Heart left ventricle (tissue), 16 donors: ENCODE measurements around the gene PPP1R9A. TPM values are rescaled to one million over a fixed set of nuclear protein-coding genes. Genes with fewer than 3 reads are reported as not detected.

Experiments used
- ATAC-seq, 4 donors: fragments of 200-7000 bp; cut with Tn5 transposase; one replicate each; pipeline ENCODE4 v1.9.1; 2020 to 2022; ENCODE audit warnings: moderate library complexity in 4 of 4, mild to moderate bottlenecking in 3 of 4, moderate number of reproducible peaks in 1 of 4
- DNase-seq, 5 donors: peaks; one replicate each; pipeline ENCODE4 v3.0.0-alpha.2; 2020
- H3K27ac ChIP-seq, 12 donors: fragments of 200-600 bp; sonication (generic) in 4 of 12; one replicate each; pipeline versions ENCODE4 v1.5.0 to v1.8.0; 2016 to 2022; ENCODE audit warnings: mild to moderate bottlenecking in 2 of 12
- H3K27me3 ChIP-seq, 9 donors: fragments of 200-600 bp; sonication (generic) in 2 of 9; one replicate each; pipeline versions ENCODE4 v1.5.1 to v1.8.0; 2016 to 2022; ENCODE audit warnings: mild to moderate bottlenecking in 3 of 9
- H3K36me3 ChIP-seq, 9 donors: fragments of 200-600 bp; sonication (generic) in 2 of 9; one replicate each; pipeline versions ENCODE4 v1.5.0 to v1.8.0; 2018 to 2022; ENCODE audit warnings: mild to moderate bottlenecking in 2 of 9
- H3K4me1 ChIP-seq, 12 donors: fragments of 200-600 bp; sonication (generic) in 4 of 12; one replicate each; pipeline versions ENCODE4 v1.5.0 to v1.8.0; 2016 to 2022; ENCODE audit warnings: mild to moderate bottlenecking in 3 of 12
- H3K4me3 ChIP-seq, 12 donors: fragments of 200-600 bp; sonication (generic) in 4 of 12; one replicate each; pipeline versions ENCODE4 v1.5.0 to v1.8.0; 2017 to 2022; ENCODE audit warnings: mild to moderate bottlenecking in 9 of 12, moderate library complexity in 4 of 12
- H3K9me3 ChIP-seq, 12 donors: fragments of 200-600 bp; sonication (generic) in 4 of 12; one replicate each; pipeline versions ENCODE4 v1.5.0 to v1.8.0; 2016 to 2022; ENCODE audit warnings: mild to moderate bottlenecking in 1 of 12
- POLR2A ChIP-seq, 2 donors: fragments of 450-650 bp; IDR thresholded peaks; one replicate each; pipeline ENCODE4 v1.6.1; 2017; ENCODE audit warnings: antibody characterized with exemption in 2 of 2, mild to moderate bottlenecking in 2 of 2, moderate library complexity in 2 of 2
- WGBS, 4 donors: extraction: QIAGEN DNeasy Blood & Tissue Kit in 2 of 4; methylation state at CpG; one replicate each; pipeline versions ENCODE4 v1.1.5 to v1.1.7; 2013 to 2018; 5-methylcytosine and 5-hydroxymethylcytosine counted together
- intact Hi-C, 10 donors: fragments of 100-400 bp; cut with DNase I; formaldehyde crosslinking; loops; one replicate each; pipeline versions ENCODE4 v1.11.1 to v1.14.2; 2022
- polyA plus RNA-seq, 2 donors: library from polyadenylated mRNA; stranded (reverse); fragments of 200-250 nt; gene quantifications; one replicate each; pipeline ENCODE4 v1.2.3, GENCODE V29; 2013
- total RNA-seq, 9 donors: library from RNA; depleted of rRNA in 2 of 9; stranded (reverse); fragments of >200 nt in 2 of 9; fragmentation: NEBNext Ultra II Directional in 3 of 9; extraction: Animal tissue kit (Norgen Biotek cat#: 25700) in 3 of 9; gene quantifications; one replicate each; pipeline versions ENCODE4 v1.1.0 to v1.2.4, GENCODE V29; 2016 to 2023
- TF ChIP-seq, protein P1 (sequence below), 12 donors: fragments of 200-600 bp; sonication (generic) in 4 of 12; IDR thresholded peaks; one replicate each; pipeline versions ENCODE4 v1.5.0 to v1.8.0; 2018 to 2022; ENCODE audit warnings: antibody characterized with exemption in 12 of 12, mild to moderate bottlenecking in 5 of 12
- donor health status: ischemic (EF 13 %, LVEDD 7.1; RV severe dilation, severe dysfunction).
- donor health status: healthy with polysubstance abuse.
- donor health status: DM: no; HTN: yes; CAD: no.
- donor health status: DM: no; HTN: no; CAD: no.
- donor health status: ischemic (EF 25% LVEDD 6.9; RV normal size, moderate dysfunction).
- donor health status: ischemic (EF 25% LVEDD 5.7; RV mildly dilated, moderate dysfunction).
- donor health status: healthy.
- donor health status: DM: yes; HTN: yes; CAD: no.
- donor health status: ischemic (EF 35%, LVEDD 5.7; RV mildly dilated, moderate dysfunction).
- donor health status: nonischemic (EF 11% LVEDD 7.7; RV severe dilation, severe dysfunction).
- donor health status: DM: yes; HTN: yes; CAD: no.
- donor health status: PGD.
- donor health status: ischemic (EF 29% LVEDD 5.4; RV normal size, mild dysfunction).
- donor health status: nonischemic (EF 23%, LVEDD 6.1; RV moderate dilation, normal function).

The PPP1R9A gene
- total and polyA plus RNA-seq, 11 donors = 3.6 to 42.8 (median 30.0) TPM

DNA sequence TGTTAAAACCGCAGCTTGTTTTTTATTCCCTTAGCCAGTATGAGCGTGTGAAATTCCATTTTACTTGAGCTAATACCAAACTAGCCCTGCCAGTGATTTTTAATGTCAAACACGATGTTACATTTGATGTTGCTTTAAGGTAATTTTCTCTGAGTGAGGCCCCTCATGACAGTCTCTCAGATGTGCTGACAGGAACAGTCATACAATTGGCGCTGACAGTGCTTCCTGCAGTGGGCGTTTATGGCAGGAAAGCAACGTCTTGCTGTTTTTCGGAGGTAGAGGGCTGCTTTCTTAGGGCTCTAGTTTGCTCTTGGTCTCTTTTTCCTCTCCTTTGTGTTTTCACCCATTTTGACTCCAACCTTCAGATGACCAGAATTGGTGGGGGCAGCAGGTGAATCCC is 397.6 kb downstream of the PPP1R9A start:
- Histone ChIP-seq H3K27ac (no peak overlapping the region), H3K4me1 (no peaks in the 10 kb centered on the region), H3K9me3 (no peaks in the 10 kb centered on the region), H3K27me3 (no peaks in the 10 kb centered on the region), H3K36me3 (no peaks in the 10 kb centered on the region), H3K4me3 (no peak overlapping the region)
- intact Hi-C loops = no loop called here
- TF ChIP-seq POLR2A (IDR thresholded peaks at IDR 0.05) = no peak
- 50 to 57% (median 56%) methylated on average over 7 of the region's 7 CpGs for WGBS, 4 donors
- ATAC-seq (no peak), DNase-seq (no peak)

DNA sequence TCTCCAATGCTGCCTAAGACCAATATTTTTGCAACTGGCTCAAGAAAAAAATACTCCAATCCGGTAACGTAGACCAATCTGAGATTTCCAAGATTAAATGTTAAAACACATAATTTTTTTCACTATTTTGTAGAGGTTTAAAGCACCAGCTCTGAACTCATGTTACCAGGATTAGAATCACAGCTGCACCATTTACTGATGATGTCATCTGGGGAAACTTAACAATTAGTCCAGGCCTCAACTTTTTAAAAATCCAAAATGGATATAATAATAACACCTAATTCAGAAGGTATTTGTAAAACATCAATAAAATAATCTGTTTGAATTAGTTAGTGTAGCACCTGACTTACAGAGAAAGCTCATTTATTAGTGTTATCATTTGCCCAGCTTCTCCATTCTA is 402.6 kb downstream of the PPP1R9A start:
- H3K36me3 ChIP-seq = no peaks in the 10 kb centered on the region
- intact Hi-C loops = no loop called here
- H3K27ac ChIP-seq = no peak overlapping the region
- no peaks in the 10 kb centered on the region for H3K27me3 ChIP-seq
- DNase-seq (no peak), ATAC-seq (no peak)
- TF ChIP-seq, protein P1, sequence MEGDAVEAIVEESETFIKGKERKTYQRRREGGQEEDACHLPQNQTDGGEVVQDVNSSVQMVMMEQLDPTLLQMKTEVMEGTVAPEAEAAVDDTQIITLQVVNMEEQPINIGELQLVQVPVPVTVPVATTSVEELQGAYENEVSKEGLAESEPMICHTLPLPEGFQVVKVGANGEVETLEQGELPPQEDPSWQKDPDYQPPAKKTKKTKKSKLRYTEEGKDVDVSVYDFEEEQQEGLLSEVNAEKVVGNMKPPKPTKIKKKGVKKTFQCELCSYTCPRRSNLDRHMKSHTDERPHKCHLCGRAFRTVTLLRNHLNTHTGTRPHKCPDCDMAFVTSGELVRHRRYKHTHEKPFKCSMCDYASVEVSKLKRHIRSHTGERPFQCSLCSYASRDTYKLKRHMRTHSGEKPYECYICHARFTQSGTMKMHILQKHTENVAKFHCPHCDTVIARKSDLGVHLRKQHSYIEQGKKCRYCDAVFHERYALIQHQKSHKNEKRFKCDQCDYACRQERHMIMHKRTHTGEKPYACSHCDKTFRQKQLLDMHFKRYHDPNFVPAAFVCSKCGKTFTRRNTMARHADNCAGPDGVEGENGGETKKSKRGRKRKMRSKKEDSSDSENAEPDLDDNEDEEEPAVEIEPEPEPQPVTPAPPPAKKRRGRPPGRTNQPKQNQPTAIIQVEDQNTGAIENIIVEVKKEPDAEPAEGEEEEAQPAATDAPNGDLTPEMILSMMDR (IDR thresholded peaks at IDR 0.05) = no peak
- no peak for TF ChIP-seq POLR2A (IDR thresholded peaks at IDR 0.05)
- H3K4me3 ChIP-seq = no peak overlapping the region
- H3K4me1 ChIP-seq = no peaks in the 10 kb centered on the region
- 79 to 91% (median 85%) methylated on average over 2 of the region's 2 CpGs for WGBS, 4 donors
- H3K9me3 ChIP-seq = no peaks in the 10 kb centered on the region

DNA sequence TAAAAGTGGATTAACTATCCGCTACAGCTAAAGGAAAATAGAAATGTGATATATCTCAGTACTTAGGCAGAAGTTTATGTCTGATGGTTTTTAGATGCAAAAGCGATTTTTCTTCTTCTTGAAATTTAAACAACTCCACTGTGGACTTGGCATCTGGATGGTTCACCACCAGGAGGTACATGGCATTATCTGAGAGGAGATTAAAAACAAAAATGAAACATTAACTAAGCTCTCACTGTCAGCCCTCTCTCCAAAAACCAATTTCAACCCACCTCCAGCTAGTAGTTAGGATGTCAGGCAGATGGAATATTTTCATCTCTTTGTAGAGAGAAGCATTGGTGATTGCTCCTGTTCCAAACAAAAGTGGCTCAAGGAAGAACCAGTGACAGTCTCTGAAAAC is 404.0 kb downstream of the PPP1R9A start:
- H3K9me3 ChIP-seq = no peaks in the 10 kb centered on the region
- H3K27me3 ChIP-seq = no peaks in the 10 kb centered on the region
- no peaks in the 10 kb centered on the region for H3K36me3 ChIP-seq
- no peak for ATAC-seq
- WGBS, 4 donors = 85 to 96% (median 93%) methylated on average over 2 of the region's 2 CpGs
- intact Hi-C loops = no loop called here
- H3K27ac ChIP-seq = no peak overlapping the region
- no peak overlapping the region for H3K4me3 ChIP-seq
- DNase-seq = no peak
- no peaks in the 10 kb centered on the region for H3K4me1 ChIP-seq
- no peak for TF ChIP-seq POLR2A (IDR thresholded peaks at IDR 0.05)
- TF ChIP-seq, protein P1 (IDR thresholded peaks at IDR 0.05) = no peak

DNA sequence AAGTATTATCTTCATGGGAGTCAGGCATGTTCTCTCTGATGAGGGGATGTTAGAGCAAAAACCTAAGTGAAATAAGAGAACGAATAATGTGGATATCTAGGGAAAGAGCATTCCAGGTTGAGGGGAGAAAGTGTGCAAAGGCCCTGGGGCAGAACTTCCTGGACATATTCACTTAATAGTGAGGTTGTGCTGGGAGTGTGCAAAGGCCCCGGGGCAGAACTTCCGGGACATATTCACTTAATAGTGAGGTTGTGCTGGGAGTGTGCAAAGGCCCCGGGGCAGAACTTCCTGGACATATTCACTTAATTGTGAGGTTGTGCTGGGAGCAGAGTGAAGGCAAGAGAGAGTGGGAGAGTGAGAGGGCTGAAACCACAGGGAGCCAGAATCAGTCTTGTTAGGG is 405.2 kb downstream of the PPP1R9A start:
- Histone ChIP-seq H3K4me1 (no peaks in the 10 kb centered on the region), H3K4me3 (no peak overlapping the region), H3K27me3 (no peaks in the 10 kb centered on the region), H3K9me3 (no peaks in the 10 kb centered on the region), H3K36me3 (no peaks in the 10 kb centered on the region), H3K27ac (no peak overlapping the region)
- DNase-seq (no peak), ATAC-seq (no peak)
- WGBS, 4 donors = 83 to 96% (median 94%) methylated on average over 4 of the region's 4 CpGs
- TF ChIP-seq, protein P1 (IDR thresholded peaks at IDR 0.05) = no peak
- no peak for TF ChIP-seq POLR2A (IDR thresholded peaks at IDR 0.05)
- intact Hi-C loops = no loop called here

DNA sequence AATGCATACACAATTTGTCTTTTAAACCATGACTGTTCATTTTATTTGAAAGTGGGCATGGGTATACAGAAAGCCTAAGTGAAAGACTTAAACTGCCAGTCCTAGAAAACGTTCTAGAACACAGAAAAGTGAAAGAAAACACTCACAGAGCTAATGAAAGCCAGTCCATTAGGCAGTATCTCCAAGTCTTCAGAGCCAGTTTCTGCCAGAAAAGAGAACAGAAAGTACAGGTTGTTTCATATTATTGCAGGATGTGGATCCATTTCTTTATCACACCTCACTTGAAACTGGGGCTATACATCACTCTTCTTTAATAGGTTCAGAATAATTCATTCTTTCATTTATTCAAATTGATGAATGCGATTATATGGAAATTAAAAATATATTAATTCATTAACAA is 409.2 kb downstream of the PPP1R9A start:
- Histone ChIP-seq H3K36me3 (no peaks in the 10 kb centered on the region), H3K27me3 (no peaks in the 10 kb centered on the region), H3K4me3 (no peak overlapping the region), H3K4me1 (no peaks in the 10 kb centered on the region), H3K27ac (no peak overlapping the region), H3K9me3 (no peaks in the 10 kb centered on the region)
- WGBS, 4 donors = 77 to 88% (median 86%) methylated on average over 2 of the region's 2 CpGs
- intact Hi-C loops = no loop called here
- DNase-seq (no peak), ATAC-seq (no peak)
- no peak for TF ChIP-seq POLR2A (IDR thresholded peaks at IDR 0.05)
- TF ChIP-seq, protein P1 (IDR thresholded peaks at IDR 0.05) = no peak
